Thyroid gland (tissue), 4 donors: ENCODE measurements around the gene TMEM19.

Experiments used
- CTCF ChIP-seq, 6 experiments: fragments of 200-600 bp in 3 of 6; fragments of 450-650 bp in 3 of 6; sonication (generic) in 3 of 6; IDR thresholded peaks; one replicate each; pipeline ENCODE4 v1.5.1; 2016 to 2019; ENCODE audit warnings: antibody characterized with exemption in 6 of 6, mild to moderate bottlenecking in 2 of 6, inconsistent platforms in 1 of 6, moderate library complexity in 1 of 6
- POLR2A ChIP-seq, 2 donors: fragments of 450-650 bp; IDR thresholded peaks; one replicate each; pipeline ENCODE4 v1.6.1; 2017; ENCODE audit warnings: antibody characterized with exemption in 2 of 2, mild to moderate bottlenecking in 2 of 2, moderate library complexity in 1 of 2

GRCh38 chr12:71656740-71657139 lies 29.1 kb upstream of the TMEM19 start:
- no peak for TF ChIP-seq POLR2A (IDR thresholded peaks at IDR 0.05)
- no peak for TF ChIP-seq CTCF (IDR thresholded peaks at IDR 0.05)
